ENCODE results near the gene LMNTD2.
"Not testable (repeated sequence)": the region's sequence is repeated elsewhere in the genome, so short reads cannot be mapped to it uniquely, and the experiment has no call there.

LMNTD2 gene

GRCh38 chr11:533586-534395 is 26.7 kb downstream of the LMNTD2 start:
- no peak for DNase-seq

DNA sequence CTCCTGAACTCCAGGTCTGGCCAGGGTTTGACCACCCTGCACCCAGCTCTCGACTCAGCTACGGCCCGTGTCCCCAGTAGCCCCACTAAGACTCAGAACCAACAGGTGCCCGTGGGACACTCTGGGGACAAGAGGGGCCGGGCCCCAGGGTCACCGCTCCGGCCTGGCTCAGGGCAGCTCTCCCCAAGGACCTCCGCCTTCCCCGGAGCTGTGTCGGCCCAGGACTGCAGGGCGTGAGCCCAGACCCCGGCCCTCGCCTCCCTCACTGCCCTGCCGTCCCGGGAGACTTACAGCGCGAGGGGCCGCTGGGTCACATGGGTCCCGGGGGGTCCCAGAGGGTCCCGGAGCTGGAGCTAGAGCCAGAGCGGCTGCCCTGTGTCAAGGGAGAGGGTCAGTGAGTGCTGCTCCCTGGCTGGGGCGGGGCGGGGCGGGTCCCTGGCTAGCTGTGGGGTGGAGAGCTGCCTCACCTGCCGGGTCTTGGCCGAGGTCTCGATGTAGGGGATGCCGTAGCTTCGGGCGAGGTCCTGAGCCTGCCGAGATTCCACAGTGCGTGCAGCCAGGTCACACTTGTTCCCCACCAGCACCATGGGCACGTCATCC is 27.5 kb downstream of the LMNTD2 start:
- DNase-seq = no peak

GRCh38 chr11:532527-532985 is 28.0 kb downstream of the LMNTD2 start:
- DNase-seq = no peak

GRCh38 chr11:531919-532526 is 28.5 kb downstream of the LMNTD2 start:
- no peak for DNase-seq

GRCh38 chr11:530960-531831 is 29.3 kb downstream of the LMNTD2 start:
- no peak for DNase-seq

- DNase-seq = no peak
Measured at GRCh38 chr11:529728-530411, 30.7 kb downstream of the LMNTD2 start.

DNA sequence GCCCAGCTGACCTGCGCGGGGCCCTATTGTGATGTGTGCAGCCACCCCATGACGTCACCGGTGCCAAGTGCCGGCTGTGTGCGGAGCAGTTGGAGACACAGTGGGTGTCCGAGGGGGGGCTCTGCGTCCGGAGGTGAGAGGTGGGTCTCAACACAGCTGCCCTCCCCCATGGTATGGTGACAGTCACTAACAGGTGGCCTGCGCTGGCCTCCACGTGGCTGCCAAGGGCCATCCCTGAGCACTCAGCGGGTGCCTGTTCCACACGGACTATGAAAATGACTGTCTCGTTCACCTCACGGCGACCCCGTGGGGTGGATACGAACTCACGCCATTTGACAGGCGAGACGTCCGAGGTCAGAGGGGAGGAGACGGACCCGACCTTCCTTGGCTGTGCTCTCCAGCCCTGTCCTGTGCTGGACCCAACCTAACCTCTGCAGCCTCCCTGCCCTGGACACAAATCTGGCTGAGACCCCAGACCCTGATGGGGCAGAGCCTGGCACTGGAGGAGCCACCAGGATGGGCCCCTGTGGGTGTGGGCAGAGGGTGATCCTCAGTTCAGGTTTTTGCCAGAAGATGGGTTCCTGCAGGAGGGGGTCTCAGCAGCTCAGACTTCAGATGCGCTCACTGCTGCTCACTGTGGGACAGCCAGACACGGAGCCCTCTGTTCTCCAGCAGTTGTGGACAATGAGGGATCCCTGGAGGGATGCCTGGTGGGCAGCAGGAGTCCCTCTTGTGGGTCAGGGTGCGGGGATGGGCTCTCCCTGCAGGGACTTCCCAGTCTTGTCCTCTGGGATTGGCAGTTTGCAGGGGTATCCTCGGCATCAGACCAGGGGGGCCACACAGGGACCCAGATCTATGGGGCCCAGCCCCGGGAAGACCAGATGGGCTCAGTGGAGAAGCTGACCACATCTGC is 31.5 kb downstream of the LMNTD2 start:
- DNase-seq = no peak

GRCh38 chr11:528166-528814 is 32.2 kb downstream of the LMNTD2 start:
- DNase-seq = no peak

DNA sequence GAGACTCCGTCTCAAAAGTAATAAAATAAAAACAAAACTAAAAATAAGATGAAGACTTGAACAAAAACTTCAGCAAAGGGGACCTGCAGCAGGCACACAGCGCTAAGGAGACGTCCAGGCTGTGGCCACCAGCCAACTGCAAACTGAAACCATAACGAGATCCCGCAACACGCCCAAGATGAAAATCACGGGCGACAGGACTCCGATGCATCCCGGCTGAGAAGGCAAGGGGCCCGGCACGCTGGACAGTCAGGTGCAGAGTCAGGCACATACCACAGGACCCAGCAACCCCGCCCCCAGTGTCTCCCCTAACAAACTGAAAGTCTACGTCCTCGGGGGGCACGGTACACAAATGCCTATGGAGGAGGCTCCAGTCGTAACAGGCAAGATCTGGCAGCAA is 34.3 kb downstream of the LMNTD2 start:
- no peak for DNase-seq

DNA sequence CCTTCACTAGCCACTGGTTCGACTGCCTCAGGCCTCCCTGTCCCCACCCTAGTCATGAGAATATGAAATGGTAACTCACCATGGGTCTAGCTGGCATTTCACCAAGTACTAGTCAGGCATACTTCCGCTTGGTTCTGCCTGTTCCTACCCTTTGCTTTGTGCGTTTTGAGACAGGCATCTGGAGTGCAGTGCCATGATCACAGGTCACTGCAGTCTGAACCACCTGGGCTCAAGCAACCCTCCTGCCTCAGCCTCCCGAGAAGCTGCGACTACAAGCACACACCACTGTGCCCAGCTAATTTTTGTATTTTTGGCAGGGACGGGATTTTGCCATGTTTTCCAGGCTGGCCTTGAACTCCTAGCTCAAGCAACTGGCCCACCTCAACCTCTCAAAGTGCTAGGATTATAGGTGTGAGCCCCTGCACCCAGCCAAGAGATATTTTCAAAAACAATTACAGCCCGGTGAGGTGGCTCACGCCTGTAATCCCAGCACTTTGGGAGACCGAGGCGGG is 39.3 kb downstream of the LMNTD2 start:
- DNase-seq = no peak

DNA sequence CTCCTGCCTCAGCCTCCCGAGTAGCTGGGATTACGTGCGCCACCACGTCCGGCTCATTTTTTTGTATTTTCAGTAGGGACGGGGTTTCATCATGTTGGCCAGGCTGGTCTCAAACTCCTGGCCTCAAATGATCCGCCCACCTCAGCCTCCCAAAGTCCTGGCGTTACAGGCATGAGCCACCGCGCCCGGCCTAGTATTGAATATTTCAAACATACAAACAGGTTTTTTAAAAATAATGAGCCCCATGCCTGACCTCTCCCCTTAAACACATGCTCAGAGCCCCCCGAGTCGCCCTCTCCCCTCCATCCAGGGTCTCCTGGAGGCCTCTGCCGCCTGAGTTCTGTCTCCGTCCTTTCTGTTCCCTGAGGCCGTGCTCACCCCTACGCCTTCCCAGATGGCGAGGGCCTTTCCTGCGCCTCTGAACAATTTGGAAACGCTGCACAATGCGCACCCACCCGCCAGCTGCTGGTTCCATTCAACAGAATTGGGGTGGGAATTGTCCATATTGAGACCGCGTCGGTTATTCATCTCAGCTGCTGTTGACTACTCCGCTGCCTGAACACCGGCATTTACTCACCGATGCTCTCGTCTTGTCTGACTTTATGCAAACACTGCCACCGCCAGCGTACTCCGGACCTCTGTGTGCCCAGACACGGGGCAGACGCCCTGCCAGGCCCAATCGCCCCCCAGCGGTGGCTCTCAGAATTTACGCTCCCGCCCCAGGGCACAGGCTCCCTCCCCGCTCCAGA is 39.9 kb downstream of the LMNTD2 start:
- no peak for DNase-seq

DNA sequence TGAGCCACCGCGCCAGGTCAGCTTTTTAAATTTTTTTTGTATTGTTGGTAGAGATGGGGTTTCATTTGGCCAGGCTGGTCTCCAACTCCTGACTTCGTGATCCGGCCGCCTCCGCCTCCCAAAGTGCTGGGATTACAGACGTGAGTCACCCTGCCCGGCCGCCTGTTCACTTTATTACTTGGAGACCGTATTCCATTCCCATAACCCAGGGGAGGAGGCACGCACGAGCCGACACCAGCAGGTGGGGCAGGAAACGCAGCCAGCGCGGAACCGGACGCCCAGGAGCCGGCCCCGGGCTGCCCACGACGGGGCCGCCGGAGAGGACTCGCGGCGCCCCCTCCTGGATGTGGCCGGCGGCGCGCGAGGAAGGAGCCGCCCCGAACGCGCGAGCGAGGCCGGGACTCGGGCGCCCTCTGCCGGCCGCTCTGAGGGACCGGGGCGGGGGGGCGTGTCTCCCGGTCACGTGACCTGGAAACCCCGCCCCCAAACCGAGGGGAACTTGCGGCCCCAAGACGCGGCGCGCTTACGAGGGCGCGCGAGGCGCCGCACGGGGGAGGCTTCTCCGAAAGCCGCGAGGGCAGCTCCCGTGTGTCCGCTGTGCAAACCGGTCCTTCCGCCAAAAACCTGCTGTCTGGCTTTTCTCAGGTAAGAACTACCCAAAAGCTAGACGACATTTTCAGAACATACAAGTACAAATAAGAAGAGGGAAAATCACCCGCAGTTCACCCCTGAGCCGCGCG is 41.9 kb downstream of the LMNTD2 start:
- DNase-seq = no peak

DNA sequence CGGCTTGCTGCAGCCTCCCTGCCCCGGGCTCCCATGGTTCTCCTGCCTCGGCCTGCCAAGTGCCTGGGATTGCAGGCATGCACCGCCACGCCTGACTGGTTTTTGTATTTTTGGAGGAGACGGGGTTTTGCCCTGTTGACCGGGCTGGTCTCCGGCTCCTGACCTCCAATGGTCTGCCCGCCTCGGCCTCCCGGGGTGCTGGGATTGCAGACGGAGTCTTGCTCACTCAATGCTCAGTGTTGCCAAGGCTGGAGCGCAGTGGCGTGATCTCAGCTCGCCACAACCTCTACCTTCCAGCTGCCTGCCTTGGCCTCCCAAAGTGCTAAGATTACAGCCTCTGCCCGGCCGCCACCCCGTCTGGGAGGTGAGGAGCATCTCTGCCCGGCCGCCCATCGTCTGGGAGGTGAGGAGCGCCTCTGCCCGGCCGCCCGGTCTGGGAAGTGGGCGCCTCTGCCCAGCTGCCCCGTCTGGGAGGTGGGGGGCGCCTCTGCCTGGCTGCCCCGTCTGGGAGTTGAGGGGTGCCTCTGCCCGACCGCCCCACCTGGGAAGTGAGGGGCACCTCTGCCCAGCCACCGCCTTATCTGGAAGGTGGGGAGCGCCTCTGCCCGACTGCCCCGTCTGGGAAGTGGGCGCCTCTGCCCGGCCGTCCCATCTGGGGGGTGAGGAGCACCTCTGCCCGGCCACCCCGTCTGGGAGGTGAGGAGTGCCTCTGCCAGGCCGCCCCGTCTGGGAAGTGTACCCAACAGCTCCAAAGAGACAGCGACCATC is 43.4 kb downstream of the LMNTD2 start:
- not testable (repeated sequence) for DNase-seq

DNA sequence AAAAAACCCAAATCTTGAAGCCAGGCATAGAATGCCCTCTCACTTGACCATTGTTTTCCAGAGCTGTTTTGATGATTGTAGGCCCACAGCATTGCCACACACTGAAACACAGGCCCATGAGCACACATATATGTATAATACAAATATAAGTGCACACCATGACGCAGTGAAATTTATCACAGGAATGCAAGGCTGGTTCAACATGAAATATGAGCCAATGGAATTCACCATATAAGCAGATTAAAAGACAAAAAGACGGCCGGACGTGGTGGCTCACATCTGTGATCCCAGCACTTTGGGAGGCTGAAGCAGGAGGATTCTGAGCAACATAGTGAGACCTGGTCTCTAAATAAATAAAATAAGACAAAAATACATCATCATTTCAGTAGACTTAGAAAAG is 44.1 kb downstream of the LMNTD2 start:
- no peak for DNase-seq

- DNase-seq = no peak
Measured at GRCh38 chr11:515131-515530, 45.4 kb downstream of the LMNTD2 start.

DNA sequence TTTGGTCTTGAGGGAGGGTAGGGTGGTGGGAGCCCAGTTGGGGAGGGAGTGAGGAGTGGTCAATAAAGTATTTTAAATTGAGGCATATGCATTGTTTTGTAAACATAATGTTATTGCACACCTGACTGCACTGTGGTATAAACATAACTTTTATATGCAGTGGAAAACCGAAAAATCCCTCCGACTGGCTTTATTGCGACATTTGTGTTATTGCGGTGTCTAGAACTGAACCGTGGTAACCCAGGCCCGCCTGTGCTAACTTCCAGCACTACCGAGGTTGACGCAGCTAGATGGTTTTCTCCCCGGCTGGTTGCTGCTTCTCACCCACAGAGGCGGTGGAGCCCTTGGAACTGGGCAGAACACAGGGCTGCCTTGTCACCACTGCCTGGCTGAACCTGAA is 45.9 kb downstream of the LMNTD2 start:
- no peak for DNase-seq

- no peak for DNase-seq
Measured at GRCh38 chr11:512761-513595, 47.6 kb downstream of the LMNTD2 start.
